ENCODE measurements around the gene TTLL13. TPM values are rescaled to one million over a fixed set of nuclear protein-coding genes. Genes with fewer than 3 reads are reported as not detected.

The TTLL13 gene
- total and polyA plus RNA-seq, 9 of the 15 experiments (the other 6 are each of a cell fraction or from before 2014, with no cell fraction given): 0.05 to 0.24 (median 0.11) TPM; not detected in 1

- peak; percentile 56; the same call in 1 of the 2 replicates for TF ChIP-seq ATF6 (CRISPR knock-in tag; IDR thresholded peaks at IDR 0.05)
- TF ChIP-seq SUPT5H (IDR thresholded peaks at IDR 0.05): peak; percentile 71; the same call in 1 of the 2 replicates
- TF ChIP-seq TEAD1 (CRISPR knock-in tag; IDR thresholded peaks at IDR 0.05): peak in 1 of 2 experiments; percentile 76; a peak in 1 of 4 replicates
- peak; percentile 87 for TF ChIP-seq NKRF (IDR thresholded peaks at IDR 0.05; ENCODE audit: borderline replicate concordance)
- TF ChIP-seq CHAMP1 (IDR thresholded peaks at IDR 0.05): no peak
- TF ChIP-seq TEAD2 (tag; IDR thresholded peaks at IDR 0.05): no peak
- peak; percentile 27 for TF ChIP-seq NEUROD1 (IDR thresholded peaks at IDR 0.05; ENCODE audit: borderline replicate concordance, low read depth, low read length, partially characterized antibody)
- TF ChIP-seq ETV1 (tag; conservative IDR thresholded peaks at IDR 0.05; ENCODE audit: low read depth): peak; percentile 57
- TF ChIP-seq GATAD2B (IDR thresholded peaks at IDR 0.05; ENCODE audit: borderline replicate concordance): no peak
- TF ChIP-seq TBP (optimal IDR thresholded peaks at IDR 0.05; ENCODE audit: low read depth, low read length): peak; percentile 50
- 0 out of 2 replicates have a peak, but pooled peaks have one; percentile 11 for TF ChIP-seq CBFB (CRISPR knock-in tag; IDR thresholded peaks at IDR 0.05)
- peak; percentile 63; the same call in 1 of the 2 replicates for TF ChIP-seq FOXP1 (CRISPR knock-in tag; IDR thresholded peaks at IDR 0.05)
- no peak for TF ChIP-seq ESRRB (CRISPR knock-in tag; IDR thresholded peaks at IDR 0.05; ENCODE audit: borderline replicate concordance)
- peak; percentile 56; the same call in 1 of the 2 replicates for TF ChIP-seq ATF7 (IDR thresholded peaks at IDR 0.05)
- peak; percentile 93 for TF ChIP-seq KLF16 (IDR thresholded peaks at IDR 0.05)
- TF ChIP-seq TFAP4 (CRISPR knock-in tag; IDR thresholded peaks at IDR 0.05; ENCODE audit: borderline replicate concordance): peak; percentile 70
- TF ChIP-seq HCFC1 (IDR thresholded peaks at IDR 0.05; ENCODE audit: low read depth, low read length): 0 out of 2 replicates have a peak, but pooled peaks have one; percentile 32
- TF ChIP-seq NFE2L1 (tag; IDR thresholded peaks at IDR 0.05; ENCODE audit: borderline replicate concordance, low read depth): no peak
- TF ChIP-seq SREBF1 (IDR thresholded peaks at IDR 0.05; ENCODE audit: borderline replicate concordance, low read depth, low read length): no peak
- TF ChIP-seq DACH1 (IDR thresholded peaks at IDR 0.05; ENCODE audit: partially characterized antibody): peak; percentile 7
These were observed 15.8 kb upstream of the TTLL13 start, which contains the start of gene CIB1 (continued) for GRCh38 chr15:90233387-90234095.

Data from K562 (cell line).